ENCODE results near the gene MIR17HG.

- TF ChIP-seq CTCF (IDR thresholded peaks at IDR 0.05; ENCODE audit: insufficient read depth, low read length, poor library complexity, severe bottlenecking): no peak
- TF ChIP-seq EZH2phosphoT487 (conservative IDR thresholded peaks at IDR 0.05; ENCODE audit: low read length): no peak
Measured at GRCh38 chr13:91349992-91350911, 2.8 kb downstream of the MIR17HG start.

Data from SU-DHL-6 (cell line).